Sigmoid colon (tissue), 4 donors: ENCODE results near the gene ZNF648.

Experiments
- EP300 ChIP-seq, 4 donors: sonication (generic); formaldehyde crosslinking; IDR thresholded peaks; one replicate each; pipeline ENCODE4 v1.6.1; 2017; ENCODE audit warnings: antibody characterized with exemption in 4 of 4
- POLR2AphosphoS5 ChIP-seq, 4 donors: sonication (generic); formaldehyde crosslinking; IDR thresholded peaks; one replicate each; pipeline ENCODE4 v1.6.1; 2017; ENCODE audit warnings: antibody characterized with exemption in 4 of 4

- TF ChIP-seq EP300 (IDR thresholded peaks at IDR 0.05) (no peak), POLR2AphosphoS5 (IDR thresholded peaks at IDR 0.05) (no peak)
Measured at GRCh38 chr1:182086136-182086535, 24.6 kb upstream of the ZNF648 start.
